Activated CD4-positive, alpha-beta T cell treated with anti-CD3 and anti-CD28 coated beads, Interleukin-2, amount 50 U/mL, for 4 hours (primary cell): ENCODE measurements around the gene PKN3.

Source experiments
- DNase-seq, 2 experiments: peaks; one replicate each; pipeline ENCODE4 v3.0.0-alpha.2; 2020

Gene PKN3

GRCh38 chr9:128718475-128718874 is 16.2 kb downstream of the PKN3 start:
- DNase-seq = no peak

- no peak for DNase-seq
Observed at GRCh38 chr9:128719919-128720605, 17.8 kb downstream of the PKN3 start.

- DNase-seq = no peak
Observed at GRCh38 chr9:128720841-128721486, 18.7 kb downstream of the PKN3 start.

- no peak for DNase-seq
Observed at GRCh38 chr9:128721487-128722010, 19.2 kb downstream of the PKN3 start.

- DNase-seq = no peak
Observed at GRCh38 chr9:128722380-128723351, 20.4 kb downstream of the PKN3 start.

- no peak for DNase-seq
Observed at GRCh38 chr9:128723352-128723865, 21.1 kb downstream of the PKN3 start.

- DNase-seq = peak; percentile 99
Observed at GRCh38 chr9:128723866-128724743, 21.8 kb downstream of the PKN3 start, which contains the start of gene ZDHHC12. TSS of gene ZDHHC12 (minus strand) at chr9:128724127. CDS start at chr9:128724093, 34 bp downstream.

GRCh38 chr9:128724744-128725211 is 22.5 kb downstream of the PKN3 start:
- peak in 1 of 2 experiments; percentile 16 for DNase-seq

GRCh38 chr9:128727640-128728248 is 25.4 kb downstream of the PKN3 start:
- no peak for DNase-seq

- no peak for DNase-seq
Observed at GRCh38 chr9:128728298-128728697, 26.0 kb downstream of the PKN3 start.

GRCh38 chr9:128729302-128729701 is 27.0 kb downstream of the PKN3 start:
- DNase-seq = no peak

- no peak for DNase-seq
Observed at GRCh38 chr9:128729766-128730517, 27.6 kb downstream of the PKN3 start.

- DNase-seq = no peak
Observed at GRCh38 chr9:128731093-128731492, 28.8 kb downstream of the PKN3 start.

GRCh38 chr9:128731691-128732090 is 29.4 kb downstream of the PKN3 start:
- no peak for DNase-seq

- DNase-seq = no peak
Observed at GRCh38 chr9:128732576-128732975, 30.3 kb downstream of the PKN3 start.

- DNase-seq = no peak
Observed at GRCh38 chr9:128733256-128733655, 31.0 kb downstream of the PKN3 start.

- DNase-seq = no peak
Observed at GRCh38 chr9:128735373-128735772, 33.1 kb downstream of the PKN3 start.

- no peak for DNase-seq
Observed at GRCh38 chr9:128742401-128742800, 40.1 kb downstream of the PKN3 start.

GRCh38 chr9:128743421-128743820 is 41.1 kb downstream of the PKN3 start:
- DNase-seq = no peak

GRCh38 chr9:128747241-128747640 is 44.9 kb downstream of the PKN3 start:
- no peak for DNase-seq
